Psoas muscle (tissue), 8 donors: ENCODE measurements around the gene PTPN14. TPM values are rescaled to one million over a fixed set of nuclear protein-coding genes. Genes with fewer than 3 reads are reported as not detected.

ENCODE experiments used
- ATAC-seq, 4 donors: fragments of 200-7000 bp; cut with Tn5 transposase; one replicate each; pipeline ENCODE4 v1.9.1; 2020; ENCODE audit warnings: moderate library complexity in 3 of 4, mild to moderate bottlenecking in 2 of 4
- DNase-seq, 2 donors: peaks; one replicate each; pipeline ENCODE4 v3.0.0-alpha.2; 2020
- H3K27ac ChIP-seq: fragments of 200-600 bp; one replicate; pipeline ENCODE4 v1.8.0; 2022
- H3K27me3 ChIP-seq, 3 donors: fragments of 200-600 bp in 1 of 3; one replicate each; pipeline versions ENCODE4 v1.6.1 to v1.8.0; 2013 to 2022; ENCODE audit warnings: low read length in 2 of 3, mild to moderate bottlenecking in 2 of 3, moderate library complexity in 1 of 3; ENCODE audit not compliant: insufficient read depth in 3 of 3
- H3K36me3 ChIP-seq, 2 donors: fragments of 200-600 bp in 1 of 2; one replicate each; pipeline versions ENCODE4 v1.6.1 to v1.8.0; 2013 to 2022; ENCODE audit warnings: low read depth in 1 of 2, mild to moderate bottlenecking in 1 of 2, moderate library complexity in 1 of 2; ENCODE audit not compliant: insufficient read depth in 1 of 2
- H3K4me1 ChIP-seq: fragments of 200-600 bp; one replicate; pipeline ENCODE4 v1.8.0; 2022
- H3K4me3 ChIP-seq: fragments of 200-600 bp; one replicate; pipeline ENCODE4 v1.8.0; 2022; ENCODE audit warnings: mild to moderate bottlenecking
- H3K9me3 ChIP-seq: fragments of 200-600 bp; one replicate; pipeline ENCODE4 v1.8.0; 2022
- CTCF ChIP-seq: fragments of 200-600 bp; IDR thresholded peaks from one replicate; pipeline ENCODE4 v1.8.0; 2022; ENCODE audit warnings: antibody characterized with exemption
- WGBS, 3 donors: extraction: QIAGEN DNeasy Blood & Tissue Kit; methylation state at CpG; one replicate each; pipeline versions ENCODE4 v1.1.6 to v1.1.7; 2013; 5-methylcytosine and 5-hydroxymethylcytosine counted together
- intact Hi-C, 2 donors: fragments of 100-400 bp; cut with DNase I; formaldehyde crosslinking; loops; one replicate each; pipeline versions ENCODE4 v1.11.0 to v1.14.2; 2022
- polyA plus RNA-seq, 3 donors: library from polyadenylated mRNA; stranded (reverse); fragments of 200-250 nt; gene quantifications; one replicate each; pipeline ENCODE4 v1.2.3, GENCODE V29; 2013
- total RNA-seq, 4 donors: library from RNA; stranded (reverse); fragmentation: NEBNext Ultra II Directional in 2 of 4; extraction: Animal tissue kit (Norgen Biotek cat#: 25700) in 2 of 4; gene quantifications; one replicate each; pipeline versions ENCODE4 v1.2.1 to v1.2.4, GENCODE V29; 2021 to 2023
- donor health status: healthy with polysubstance abuse.
- donor health status: DM: no; HTN: no; CAD: no; lungs with moderate emphysema.
- donor health status: Bipolar disorder and iron deficiency.
- donor health status: healthy.
- donor health status: DM: yes; HTN: yes; CAD: no.
- donor health status: DM: no; HTN: no; CAD: no.
- donor health status: DM: no; HTN: no; CAD: no.
- donor health status: DM: yes; HTN: yes; CAD: no.

PTPN14 gene
- total and polyA plus RNA-seq, 7 donors: 7.2 to 106 (median 50.8) TPM

- Histone ChIP-seq H3K27me3 (no peaks in the 10 kb centered on the region), H3K4me1 (peaks cover 67% of the 10 kb centered on the region), H3K36me3 (no peaks in the 10 kb centered on the region), H3K9me3 (no peaks in the 10 kb centered on the region), H3K27ac (no peak overlapping the region), H3K4me3 (no peak overlapping the region)
- DNase-seq (no peak), ATAC-seq (no peak)
- 89 to 96% (median 94%) methylated on average over 3 of the region's 3 CpGs for WGBS, 3 donors
- no peak for TF ChIP-seq CTCF
- intact Hi-C loops: no loop called here
Measured at GRCh38 chr1:214474467-214474866, 76.9 kb downstream of the PTPN14 start.

DNA sequence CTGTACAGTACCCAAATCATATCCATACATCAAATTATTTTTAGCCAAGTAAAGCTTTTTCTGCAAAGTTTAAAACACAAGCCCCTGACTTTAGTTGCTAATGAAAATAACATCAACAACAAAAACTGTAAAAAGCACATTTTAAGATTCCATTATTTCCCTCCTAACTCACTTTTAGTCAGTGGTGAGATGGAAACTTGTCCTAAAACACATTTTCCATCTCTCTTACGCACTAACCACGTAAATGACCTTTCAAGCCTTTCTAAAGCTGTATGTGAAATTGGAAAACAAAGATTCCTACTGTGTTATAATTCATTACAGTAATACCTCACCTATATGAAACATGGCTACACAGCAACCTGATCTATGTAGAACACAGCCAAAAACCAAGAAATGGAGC, 77.5 kb downstream of the PTPN14 start:
- Histone ChIP-seq H3K9me3 (no peaks in the 10 kb centered on the region), H3K4me3 (no peak overlapping the region), H3K27me3 (no peaks in the 10 kb centered on the region), H3K27ac (no peak overlapping the region), H3K4me1 (peaks cover 71% of the 10 kb centered on the region), H3K36me3 (no peaks in the 10 kb centered on the region)
- WGBS, 3 donors: 86 to 99% (median 93%) methylated on average over 2 of the region's 2 CpGs
- DNase-seq (no peak), ATAC-seq (no peak)
- TF ChIP-seq CTCF: no peak
- intact Hi-C loops: no loop called here

- Histone ChIP-seq H3K36me3 (no peaks in the 10 kb centered on the region), H3K27me3 (no peaks in the 10 kb centered on the region), H3K4me3 (no peak overlapping the region), H3K4me1 (peaks cover 72% of the 10 kb centered on the region), H3K9me3 (no peaks in the 10 kb centered on the region), H3K27ac (no peak overlapping the region)
- no peak for DNase-seq
- peak in 2 of 4 donors; percentile 48 to 62 for ATAC-seq
- no peak for TF ChIP-seq CTCF
- 86 to 100% (median 96%) methylated on average over 1 of the region's 1 CpG for WGBS, 3 donors
- intact Hi-C loops: no loop called here
Measured at GRCh38 chr1:214473387-214473786, 78.0 kb downstream of the PTPN14 start.

DNA sequence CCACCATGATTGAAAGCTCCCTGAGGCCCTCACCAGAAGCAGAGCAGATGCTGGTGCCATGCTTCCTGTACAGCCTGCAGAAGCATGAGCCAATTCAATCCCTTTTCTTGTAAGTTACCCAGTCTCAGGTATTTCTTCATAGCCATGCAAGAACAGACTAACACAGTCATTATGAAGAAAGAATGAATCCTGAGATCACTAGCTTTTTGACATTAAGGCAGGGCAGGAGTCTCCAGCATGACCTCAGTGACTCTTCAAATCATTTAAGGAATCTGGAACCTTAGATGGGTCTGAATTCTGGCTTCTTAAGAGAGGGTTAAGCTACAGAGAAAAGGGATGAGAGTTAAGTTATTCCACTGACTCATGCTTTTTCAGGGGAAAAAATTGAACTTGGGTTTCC, 79.0 kb downstream of the PTPN14 start:
- H3K9me3 ChIP-seq: no peaks in the 10 kb centered on the region
- DNase-seq (no peak), ATAC-seq (peak; percentile 20 to 61 (median 36))
- H3K36me3 ChIP-seq: no peaks in the 10 kb centered on the region
- TF ChIP-seq CTCF: no peak
- no peaks in the 10 kb centered on the region for H3K27me3 ChIP-seq
- intact Hi-C loops: no loop called here
- H3K4me1 ChIP-seq: peaks cover 72% of the 10 kb centered on the region
- peak overlapping the region; percentile 47 for H3K27ac ChIP-seq
- no peak overlapping the region for H3K4me3 ChIP-seq

DNA sequence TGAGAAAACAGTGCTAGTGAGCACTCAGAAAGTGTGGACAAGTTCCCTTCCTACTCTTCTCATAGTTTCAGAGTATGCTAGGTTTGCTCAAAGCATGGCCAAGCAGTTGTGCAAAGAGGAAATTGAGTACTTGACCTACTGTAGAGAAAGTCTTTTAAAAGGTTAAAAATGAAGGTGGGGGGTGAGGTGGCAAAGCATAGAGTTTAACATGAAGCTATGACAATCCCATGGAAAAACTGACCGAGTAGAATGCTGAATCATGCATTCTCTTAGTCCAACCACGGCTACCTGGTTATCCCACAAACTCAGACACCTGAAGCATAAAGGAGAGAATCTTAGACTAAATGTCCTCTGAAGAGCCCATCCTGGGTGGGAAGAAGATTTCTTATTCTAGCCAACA, 79.9 kb downstream of the PTPN14 start:
- 33 to 67% (median 57%) methylated on average over 2 of the region's 2 CpGs for WGBS, 3 donors
- no peaks in the 10 kb centered on the region for H3K36me3 ChIP-seq
- TF ChIP-seq CTCF: no peak
- H3K4me1 ChIP-seq: peaks cover 72% of the 10 kb centered on the region
- no peaks in the 10 kb centered on the region for H3K9me3 ChIP-seq
- H3K27ac ChIP-seq: peak overlapping the region; percentile 47
- no peak overlapping the region for H3K4me3 ChIP-seq
- H3K27me3 ChIP-seq: no peaks in the 10 kb centered on the region
- intact Hi-C loops: no loop called here
- DNase-seq (no peak), ATAC-seq (peak in 2 of 4 donors; percentile 7 to 8)
